NCI-H2107 treated with DMSO at 0.1 percent for 48 hours (cell line): ENCODE data around the gene CPEB4.
A peak's percentile ranks its signal among the peaks of the same experiment; 100 is the strongest.

Source experiments
- DNase-seq: peaks from one replicate; lab custom pipeline; 2025; ENCODE audit not compliant: unreplicated experiment; lab: John Stamatoyannopoulos, UW

Gene CPEB4

DNA sequence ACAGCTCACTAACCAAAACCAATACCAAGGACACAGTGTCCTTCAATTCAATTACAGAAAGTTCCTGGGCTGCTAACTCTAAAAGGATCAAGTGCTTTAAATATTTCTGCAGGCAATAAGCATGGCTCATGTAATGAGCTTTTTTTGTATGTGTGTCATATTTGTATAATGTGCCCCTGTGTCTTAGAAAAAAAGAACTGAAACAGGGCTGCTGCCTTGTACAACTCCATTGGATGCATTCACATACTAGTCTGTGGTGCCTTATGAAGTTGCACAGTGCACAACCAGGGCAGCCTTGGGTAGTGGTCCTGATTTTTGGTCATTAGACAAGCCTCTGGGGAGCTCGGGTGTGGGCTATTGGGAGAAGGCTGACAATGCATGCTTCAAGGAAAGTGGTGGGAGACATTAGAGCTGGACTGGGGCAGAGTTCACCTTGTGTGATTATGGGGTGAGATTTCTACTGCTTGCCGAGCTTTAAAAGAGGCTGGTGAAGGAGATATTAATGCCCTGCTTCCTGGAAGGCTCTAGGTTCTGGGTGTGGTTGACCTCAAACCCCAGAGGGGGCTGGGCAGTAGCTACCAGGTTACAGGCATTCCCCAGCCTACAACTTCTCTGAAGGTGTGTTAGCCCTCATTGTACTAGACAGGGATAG is 3.6 kb upstream of the CPEB4 start:
- DNase-seq: no peak

- DNase-seq: no peak
Observed at GRCh38 chr5:173885054-173885443, 3.1 kb upstream of the CPEB4 start.

GRCh38 chr5:173885475-173886010 is 2.6 kb upstream of the CPEB4 start:
- no peak for DNase-seq

- DNase-seq: no peak
Observed at GRCh38 chr5:173886150-173886549, 2.0 kb upstream of the CPEB4 start.

DNA sequence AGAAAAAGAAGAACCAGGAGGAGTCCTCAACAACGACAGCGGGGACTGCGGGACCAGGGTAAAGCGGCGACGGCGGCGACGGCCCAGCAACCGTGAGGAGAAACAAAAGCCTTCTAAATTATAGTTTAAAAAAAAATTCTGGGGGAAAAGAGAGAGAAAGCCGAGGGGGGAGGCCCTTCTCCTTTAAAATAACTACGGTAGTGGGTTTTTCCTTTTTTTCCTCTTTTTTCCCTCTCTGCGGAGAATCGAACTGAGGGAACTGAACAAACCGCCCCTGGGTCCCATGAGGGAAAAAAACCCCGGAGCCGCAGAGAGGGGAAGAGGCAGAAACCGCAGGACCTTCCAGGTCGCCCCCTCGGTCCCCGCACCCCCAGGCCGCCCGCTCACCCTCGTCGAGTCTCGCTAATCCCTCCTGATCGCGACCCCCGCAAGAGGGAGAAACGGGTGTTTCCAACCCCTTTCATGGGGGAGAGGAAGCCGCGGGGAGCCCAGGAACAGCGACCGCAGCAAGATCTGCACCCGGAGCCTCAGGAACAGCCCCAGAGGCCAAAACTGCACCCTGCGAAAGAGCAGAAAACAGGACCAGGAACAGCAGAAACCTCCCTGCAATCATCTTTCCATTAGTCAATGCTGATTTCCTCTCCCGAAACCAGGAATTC is 453 bp downstream of the CPEB4 start:
- DNase-seq: no peak

DNA sequence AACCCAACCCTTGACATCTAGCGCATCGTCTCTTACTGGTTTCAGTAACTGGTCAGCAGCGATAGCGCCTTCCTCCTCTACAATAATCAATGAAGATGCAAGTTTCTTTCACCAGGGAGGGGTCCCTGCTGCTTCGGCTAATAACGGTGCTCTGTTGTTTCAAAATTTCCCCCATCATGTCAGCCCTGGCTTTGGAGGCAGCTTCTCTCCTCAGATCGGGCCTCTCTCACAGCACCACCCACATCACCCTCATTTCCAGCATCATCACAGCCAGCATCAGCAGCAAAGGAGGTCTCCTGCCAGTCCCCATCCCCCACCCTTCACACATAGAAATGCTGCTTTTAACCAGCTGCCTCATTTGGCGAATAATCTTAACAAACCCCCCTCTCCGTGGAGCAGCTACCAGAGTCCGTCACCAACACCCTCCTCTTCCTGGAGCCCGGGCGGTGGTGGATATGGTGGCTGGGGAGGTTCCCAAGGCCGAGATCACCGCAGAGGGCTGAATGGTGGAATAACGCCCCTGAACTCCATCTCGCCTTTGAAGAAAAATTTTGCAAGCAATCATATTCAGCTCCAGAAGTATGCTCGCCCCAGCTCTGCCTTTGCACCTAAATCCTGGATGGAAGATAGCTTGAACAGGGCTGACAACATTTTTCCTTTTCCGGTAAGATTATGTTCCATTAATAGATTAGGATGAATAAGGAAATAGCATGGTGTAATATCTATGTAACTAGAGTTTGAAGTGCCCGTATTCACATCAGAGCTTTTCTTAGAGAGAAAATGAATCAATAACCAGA is 2.2 kb downstream of the CPEB4 start:
- peak; percentile 24 for DNase-seq

DNA sequence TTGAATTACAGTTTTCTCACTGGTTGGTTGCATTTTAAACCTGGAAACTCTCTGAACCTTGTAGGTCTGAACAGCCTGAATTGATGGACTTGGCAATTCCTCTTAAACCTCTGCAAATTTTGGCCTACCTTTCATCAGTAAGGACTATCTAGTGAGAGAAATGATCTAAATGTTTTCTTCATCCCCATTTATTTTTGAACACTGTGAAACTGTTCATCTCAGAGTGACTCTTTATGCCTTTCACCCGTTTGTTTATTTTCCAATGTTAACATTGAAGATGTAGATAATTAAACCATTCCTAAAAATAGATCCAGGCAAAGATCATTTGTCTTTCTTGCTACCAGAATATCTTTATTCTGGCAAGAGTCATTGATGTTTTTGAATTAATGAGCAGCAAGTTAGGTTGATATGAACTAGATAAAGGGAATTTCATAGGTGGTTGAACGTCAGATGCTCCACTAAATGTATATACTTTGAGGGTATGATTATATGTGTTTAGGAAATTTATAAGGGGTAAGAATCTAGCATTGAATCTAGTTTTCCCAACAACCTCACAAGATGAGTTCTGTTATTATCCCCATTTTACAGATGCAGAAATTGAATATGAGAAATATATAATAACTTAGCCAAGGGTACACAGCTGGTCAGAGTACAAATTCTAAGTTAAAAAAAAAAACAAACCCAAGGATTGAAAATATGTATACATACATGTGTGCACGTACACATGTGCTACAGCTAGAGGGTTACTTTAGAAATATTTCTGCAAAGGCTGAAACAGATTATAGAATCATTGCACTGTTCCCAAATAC is 3.4 kb downstream of the CPEB4 start:
- no peak for DNase-seq

- no peak for DNase-seq
Observed at GRCh38 chr5:173893192-173893561, 5.0 kb downstream of the CPEB4 start.

GRCh38 chr5:173895401-173896165 is 7.4 kb downstream of the CPEB4 start:
- DNase-seq: no peak

GRCh38 chr5:173896631-173897030 is 8.5 kb downstream of the CPEB4 start:
- DNase-seq: no peak

- DNase-seq: no peak
Observed at GRCh38 chr5:173901705-173902104, 13.6 kb downstream of the CPEB4 start.

- DNase-seq: no peak
Observed at GRCh38 chr5:173902334-173902733, 14.2 kb downstream of the CPEB4 start.

DNA sequence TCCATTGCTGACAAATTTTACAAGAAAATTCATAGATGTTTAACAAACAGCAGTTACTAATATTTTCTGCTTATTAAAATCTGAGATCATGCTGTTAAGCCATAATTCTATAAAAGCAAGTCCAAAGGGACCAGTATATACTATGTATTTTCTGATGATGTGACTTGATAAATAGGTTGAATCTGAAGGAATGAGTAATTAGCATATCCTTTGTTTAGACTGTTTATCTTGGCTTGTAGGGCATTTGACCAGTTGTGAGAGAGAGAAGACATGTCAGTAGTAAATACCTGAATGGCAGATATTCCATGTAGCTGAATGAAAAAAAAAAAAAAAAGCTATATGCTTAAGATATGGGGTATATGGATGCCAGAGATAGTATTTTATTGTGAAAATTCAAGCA is 14.6 kb downstream of the CPEB4 start:
- no peak for DNase-seq

DNA sequence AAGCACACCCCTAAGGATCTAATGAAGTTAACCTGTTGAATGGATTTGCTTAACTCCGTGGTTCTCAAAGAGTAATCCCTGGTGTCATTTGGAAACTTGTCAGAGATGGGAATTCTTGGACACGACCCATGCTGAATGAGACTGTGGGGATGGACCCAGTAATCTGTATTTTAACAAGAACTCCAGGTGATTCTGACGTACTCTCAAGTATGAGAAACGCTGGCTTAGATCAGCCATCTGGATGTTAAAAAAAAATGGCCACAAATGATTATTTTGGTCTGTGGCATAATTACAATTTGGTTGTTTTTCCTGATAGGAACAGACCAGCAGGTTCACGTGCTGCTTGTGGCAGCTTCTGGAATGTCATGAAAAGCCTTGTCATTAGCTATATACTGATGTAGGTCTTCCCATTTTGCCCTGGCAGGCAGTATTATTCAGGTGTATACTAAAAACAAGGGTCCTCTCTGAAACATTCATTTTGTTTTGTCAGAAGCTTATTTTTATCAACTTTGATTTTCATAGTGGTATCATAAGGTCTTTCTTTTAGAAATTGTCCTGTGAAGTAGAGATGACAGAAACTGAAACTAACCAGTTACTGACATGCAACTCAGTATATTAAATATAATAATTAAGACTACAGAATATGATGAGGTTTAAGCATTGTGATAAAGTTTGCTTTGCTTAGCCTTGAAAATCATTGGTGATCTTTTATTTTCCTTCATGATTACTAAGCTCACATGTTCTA is 15.4 kb downstream of the CPEB4 start:
- no peak for DNase-seq

DNA sequence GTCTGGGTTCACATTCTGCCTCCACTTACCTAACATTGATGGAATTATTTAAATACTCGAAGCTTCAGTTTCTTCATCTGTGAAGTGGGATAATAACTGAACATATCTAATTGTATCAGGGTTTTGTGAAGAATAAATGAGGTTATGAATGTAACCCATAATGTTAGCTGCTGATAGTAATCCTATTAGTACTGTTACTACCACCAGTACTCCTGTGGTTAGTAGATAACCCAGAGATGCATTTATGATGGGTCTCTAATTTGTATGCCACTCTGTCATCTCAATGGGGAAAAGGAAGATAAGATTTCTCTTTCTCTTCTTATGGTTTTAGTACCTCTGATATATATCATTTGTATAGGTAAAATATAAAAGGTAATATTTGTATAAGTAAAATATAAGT is 16.0 kb downstream of the CPEB4 start:
- DNase-seq: no peak

DNA sequence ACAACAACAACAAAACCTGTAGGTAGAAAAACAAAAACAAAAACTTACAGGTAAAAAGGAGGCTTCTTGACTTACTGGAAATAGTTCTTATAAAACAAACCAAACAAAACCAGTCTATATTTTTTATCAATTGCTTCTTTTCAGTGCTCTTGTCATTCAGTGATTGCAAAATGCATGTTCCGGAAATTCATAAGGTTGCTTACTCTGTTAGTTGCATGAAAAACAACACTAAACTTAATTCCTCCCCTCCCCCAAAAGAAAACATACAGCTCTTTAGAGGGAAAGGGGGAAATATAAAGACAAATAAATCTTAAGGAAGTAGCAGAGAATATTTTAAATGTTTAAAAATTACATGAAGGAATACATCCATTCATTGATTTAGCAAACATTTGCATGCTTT is 19.1 kb downstream of the CPEB4 start:
- no peak for DNase-seq

- no peak for DNase-seq
Observed at GRCh38 chr5:173907686-173908371, 19.7 kb downstream of the CPEB4 start.

DNA sequence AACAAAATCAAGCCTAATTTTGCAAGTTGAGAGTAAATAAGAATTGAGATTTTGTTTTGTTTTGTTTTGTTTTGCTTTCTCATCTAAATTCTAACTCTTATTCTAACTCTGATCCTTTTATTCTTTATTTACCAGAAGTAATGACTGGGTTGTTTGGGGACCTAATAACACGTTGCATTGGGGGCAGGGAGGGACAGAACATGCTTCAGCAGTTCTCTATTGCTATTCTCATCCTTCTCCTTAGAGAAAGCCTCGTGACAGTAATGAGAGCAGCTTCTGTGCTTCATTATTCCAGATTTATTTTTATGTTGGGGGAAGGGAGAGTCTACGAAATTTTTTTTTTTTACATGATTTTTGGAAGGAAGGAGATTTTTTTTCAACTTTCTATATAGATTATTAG is 21.1 kb downstream of the CPEB4 start:
- no peak for DNase-seq

- DNase-seq: no peak
Observed at GRCh38 chr5:173910215-173910614, 22.1 kb downstream of the CPEB4 start.
